KMS-11 (cell line): ENCODE measurements around the gene TBC1D14.
"Not testable (repeated sequence)": the region's sequence is repeated elsewhere in the genome, so short reads cannot be mapped to it uniquely, and the experiment has no call there.

ENCODE experiments used
- H2AFZ ChIP-seq: fragments of 200-600 bp; sonication (generic); 2 replicates; pipeline ENCODE4 v1.6.1; 2016; ENCODE audit warnings: antibody characterized with exemption, mixed run types, low read depth
- H3K27ac ChIP-seq: fragments of 200-600 bp; sonication (generic); 2 replicates; pipeline ENCODE4 v1.6.1; 2016; ENCODE audit warnings: mild to moderate bottlenecking, mixed run types
- H3K27me3 ChIP-seq: fragments of 200-600 bp; sonication (generic); 2 replicates; pipeline ENCODE4 v1.6.1; 2017; ENCODE audit warnings: mild to moderate bottlenecking, low read depth, mixed run types, moderate library complexity; ENCODE audit not compliant: insufficient read depth
- H3K36me3 ChIP-seq: fragments of 200-600 bp; sonication (generic); 2 replicates; pipeline ENCODE4 v1.6.1; 2017; ENCODE audit warnings: mild to moderate bottlenecking, mixed run types; ENCODE audit not compliant: insufficient read depth
- H3K4me1 ChIP-seq: fragments of 200-600 bp; sonication (generic); 2 replicates; pipeline ENCODE4 v1.6.1; 2016; ENCODE audit warnings: mild to moderate bottlenecking, low read depth, mixed run types; ENCODE audit not compliant: poor library complexity, severe bottlenecking
- H3K4me2 ChIP-seq: fragments of 200-600 bp; sonication (generic); 2 replicates; pipeline ENCODE4 v1.7.0; 2016; ENCODE audit warnings: mild to moderate bottlenecking, mixed run types
- H3K4me3 ChIP-seq: fragments of 200-600 bp; sonication (generic); IDR thresholded peaks from 2 replicates; pipeline ENCODE4 v1.6.1; 2017; ENCODE audit warnings: low read depth, low read length, mixed read lengths; ENCODE audit not compliant: insufficient read depth
- H3K79me2 ChIP-seq: fragments of 200-600 bp; sonication (generic); 2 replicates; pipeline ENCODE4 v1.6.1; 2016; ENCODE audit warnings: low read depth, mixed run types; ENCODE audit not compliant: insufficient read depth
- H3K9ac ChIP-seq: fragments of 200-600 bp; sonication (generic); 2 replicates; pipeline ENCODE4 v1.6.1; 2016; ENCODE audit warnings: mild to moderate bottlenecking, mixed run types
- H4K20me1 ChIP-seq: fragments of 200-600 bp; sonication (generic); 2 replicates; pipeline ENCODE4 v1.6.1; 2016; ENCODE audit warnings: mild to moderate bottlenecking, mixed run types; ENCODE audit not compliant: insufficient read depth
- CTCF ChIP-seq: fragments of 200-600 bp; sonication (generic); conservative IDR thresholded peaks from 2 replicates; pipeline ENCODE4 v1.6.1; 2017; ENCODE audit warnings: low read depth, mild to moderate bottlenecking, antibody characterized with exemption, low read length, moderate library complexity, mixed read lengths

The TBC1D14 gene

DNA sequence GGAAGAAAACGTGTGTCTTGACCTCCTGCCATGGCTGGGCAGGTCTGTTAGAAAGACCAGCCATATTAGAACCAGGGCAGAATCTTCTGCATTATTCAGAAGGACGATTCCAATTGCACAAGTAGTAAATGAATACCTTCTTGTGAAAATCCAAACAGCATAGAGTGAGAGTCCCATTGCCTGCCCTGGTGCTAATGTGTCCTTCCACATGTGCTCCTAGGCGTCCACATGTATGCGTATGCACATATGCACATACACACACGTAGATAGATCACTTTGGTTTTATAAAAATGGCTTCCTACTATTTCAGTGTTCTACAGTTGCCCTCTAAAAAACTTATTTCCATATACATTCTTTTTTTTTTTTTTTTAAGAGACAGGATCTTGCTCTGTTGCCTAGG lies 168.4 kb downstream of the TBC1D14 start:
- Histone ChIP-seq H3K27ac (no peak overlapping the region), H3K4me1 (no peaks in the 10 kb centered on the region), H2AFZ (no peak overlapping the region), H3K4me2 (no peak overlapping the region), H3K9ac (no peak overlapping the region), H3K27me3 (no peaks in the 10 kb centered on the region), H4K20me1 (no peaks in the 10 kb centered on the region), H3K79me2 (no peaks in the 10 kb centered on the region), H3K4me3 (no peak overlapping the region), H3K36me3 (no peaks in the 10 kb centered on the region)
- TF ChIP-seq CTCF = no peak

- not testable (repeated sequence) for H3K79me2 ChIP-seq, H4K20me1 ChIP-seq, H3K36me3 ChIP-seq, H2AFZ ChIP-seq, H3K9ac ChIP-seq, H3K27ac ChIP-seq, H3K27me3 ChIP-seq, H3K4me3 ChIP-seq, H3K4me1 ChIP-seq, H3K4me2 ChIP-seq
These were observed 169.9 kb downstream of the TBC1D14 start for GRCh38 chr4:7079483-7079882.

GRCh38 chr4:7079909-7080308 lies 170.3 kb downstream of the TBC1D14 start:
- H3K36me3 ChIP-seq, H3K27ac ChIP-seq, H3K9ac ChIP-seq, H3K4me2 ChIP-seq, H3K4me1 ChIP-seq, H3K79me2 ChIP-seq, H2AFZ ChIP-seq, H3K4me3 ChIP-seq, H3K27me3 ChIP-seq, H4K20me1 ChIP-seq: not testable (repeated sequence)
